DMS153 treated with DMSO at 0.1 percent for 48 hours (cell line): Measurements from ENCODE around the gene CNNM2.
"Not testable (repeated sequence)": the region's sequence is repeated elsewhere in the genome, so short reads cannot be mapped to it uniquely, and the experiment has no call there.

Experiments
- DNase-seq: peaks from one replicate; lab custom pipeline; 2025; ENCODE audit not compliant: unreplicated experiment; lab: John Stamatoyannopoulos, UW

Gene CNNM2

DNA sequence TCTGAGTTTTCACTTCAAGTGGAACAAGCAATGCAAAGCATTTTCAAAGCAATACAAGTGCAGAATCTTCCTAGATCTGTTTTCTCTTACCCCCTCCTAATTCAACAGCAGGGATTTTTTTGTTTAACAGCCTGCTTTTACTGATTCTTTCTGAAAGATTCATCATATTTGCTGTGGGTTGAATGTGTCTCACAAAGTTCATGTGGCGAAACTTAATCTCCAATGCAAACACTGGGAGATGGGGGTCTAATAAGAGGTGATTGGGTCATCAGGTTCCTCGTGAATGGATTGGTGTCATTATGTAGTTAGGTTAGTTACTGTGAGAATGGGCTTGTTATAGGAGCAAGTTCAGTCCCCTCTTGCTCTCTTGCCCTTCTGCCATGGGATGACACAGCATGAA lies 107.6 kb downstream of the CNNM2 start:
- no peak for DNase-seq

DNA sequence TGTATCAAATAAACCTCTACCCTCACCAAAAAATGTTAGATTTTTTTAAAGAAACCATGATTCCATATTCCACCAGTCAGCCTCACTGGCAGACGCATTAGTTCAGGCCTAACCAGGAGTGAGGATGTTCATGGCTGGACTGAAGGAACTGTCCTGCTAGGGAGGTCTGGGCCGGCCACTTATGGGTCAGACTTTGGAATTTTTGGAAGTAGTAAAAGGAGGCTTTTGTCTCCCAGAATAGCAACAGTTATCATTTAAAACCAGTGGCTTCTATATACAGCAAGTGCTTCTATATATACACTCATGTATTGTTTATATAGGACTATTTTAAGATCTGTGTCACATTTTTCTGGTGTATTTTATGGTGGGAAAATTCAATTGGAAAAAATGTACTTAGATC lies 120.5 kb downstream of the CNNM2 start:
- DNase-seq = no peak

GRCh38 chr10:103040418-103040817 lies 122.3 kb downstream of the CNNM2 start:
- DNase-seq = no peak

GRCh38 chr10:103041391-103041790 lies 123.3 kb downstream of the CNNM2 start:
- no peak for DNase-seq

GRCh38 chr10:103042129-103042528 lies 124.0 kb downstream of the CNNM2 start:
- DNase-seq = peak; percentile 92

GRCh38 chr10:103042908-103043307 lies 124.8 kb downstream of the CNNM2 start:
- no peak for DNase-seq

- DNase-seq = no peak
Measured at GRCh38 chr10:103044942-103045489, 126.9 kb downstream of the CNNM2 start.

DNA sequence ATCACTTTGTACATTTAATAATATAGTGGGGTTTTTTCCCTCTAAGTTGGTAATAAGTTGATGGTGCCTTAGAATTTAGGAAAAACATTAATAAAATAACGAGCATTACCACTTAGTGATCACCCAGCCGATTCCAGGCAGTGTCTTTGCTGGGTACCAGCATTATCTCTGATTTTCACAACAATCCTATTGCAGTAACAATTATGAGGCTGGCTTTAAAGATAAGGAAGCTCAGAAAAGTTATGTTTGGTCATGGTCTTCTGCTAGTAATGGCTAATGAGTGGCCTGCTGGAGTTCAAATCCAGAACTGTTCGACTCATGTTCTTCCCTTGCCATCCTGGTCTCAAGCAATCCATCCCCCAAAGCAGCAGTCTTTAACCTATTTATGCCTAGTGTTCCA lies 127.9 kb downstream of the CNNM2 start:
- DNase-seq = no peak

GRCh38 chr10:103047381-103047780 lies 129.3 kb downstream of the CNNM2 start:
- no peak for DNase-seq

GRCh38 chr10:103049237-103049636 lies 131.1 kb downstream of the CNNM2 start:
- DNase-seq = no peak

- no peak for DNase-seq
Measured at GRCh38 chr10:103053659-103054581, 135.8 kb downstream of the CNNM2 start.

GRCh38 chr10:103054621-103055020 lies 136.5 kb downstream of the CNNM2 start:
- DNase-seq = no peak

- DNase-seq = no peak
Measured at GRCh38 chr10:103055105-103055504, 137.0 kb downstream of the CNNM2 start.

DNA sequence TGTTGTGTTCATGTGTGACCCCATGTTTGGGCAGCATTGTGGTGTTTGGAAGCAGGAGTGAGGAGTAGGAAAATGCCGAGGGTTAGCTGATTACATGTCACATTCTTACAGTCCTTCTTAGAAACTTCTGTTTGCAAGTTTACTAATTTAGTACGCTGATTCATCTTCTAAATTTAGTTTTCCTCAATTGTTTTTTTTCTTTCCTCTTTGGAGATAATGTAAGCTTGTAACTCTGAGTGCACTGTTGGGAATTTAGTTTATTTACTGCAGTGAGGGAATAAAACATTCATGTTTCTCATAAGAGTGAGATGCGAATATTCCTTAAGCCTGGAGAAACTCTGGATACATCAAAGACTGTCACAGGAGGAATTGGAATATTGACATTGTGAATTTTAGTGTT lies 139.9 kb downstream of the CNNM2 start:
- DNase-seq = no peak

GRCh38 chr10:103060575-103060974 lies 142.5 kb downstream of the CNNM2 start:
- DNase-seq = no peak

GRCh38 chr10:103062854-103063590 lies 144.9 kb downstream of the CNNM2 start:
- DNase-seq = no peak

DNA sequence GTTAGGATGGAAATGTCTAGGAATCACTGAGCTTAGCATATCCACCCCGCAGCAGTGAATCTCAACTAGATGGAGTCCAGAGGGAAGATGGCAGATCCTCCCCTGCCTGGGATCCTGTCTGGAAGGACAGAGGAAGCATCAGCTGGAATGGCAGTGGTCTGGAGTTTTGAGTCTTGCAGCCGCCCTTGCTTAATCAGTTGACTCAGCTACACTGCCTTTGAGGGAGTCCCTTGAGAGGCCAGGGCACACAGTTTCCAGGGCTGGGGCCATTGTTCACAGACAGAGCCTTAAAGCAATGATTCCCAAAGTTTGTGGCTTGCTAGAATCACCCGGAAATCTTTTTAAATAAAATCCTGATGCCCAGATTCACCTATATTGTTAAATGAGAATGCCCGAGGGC lies 146.9 kb downstream of the CNNM2 start:
- DNase-seq = no peak

DNA sequence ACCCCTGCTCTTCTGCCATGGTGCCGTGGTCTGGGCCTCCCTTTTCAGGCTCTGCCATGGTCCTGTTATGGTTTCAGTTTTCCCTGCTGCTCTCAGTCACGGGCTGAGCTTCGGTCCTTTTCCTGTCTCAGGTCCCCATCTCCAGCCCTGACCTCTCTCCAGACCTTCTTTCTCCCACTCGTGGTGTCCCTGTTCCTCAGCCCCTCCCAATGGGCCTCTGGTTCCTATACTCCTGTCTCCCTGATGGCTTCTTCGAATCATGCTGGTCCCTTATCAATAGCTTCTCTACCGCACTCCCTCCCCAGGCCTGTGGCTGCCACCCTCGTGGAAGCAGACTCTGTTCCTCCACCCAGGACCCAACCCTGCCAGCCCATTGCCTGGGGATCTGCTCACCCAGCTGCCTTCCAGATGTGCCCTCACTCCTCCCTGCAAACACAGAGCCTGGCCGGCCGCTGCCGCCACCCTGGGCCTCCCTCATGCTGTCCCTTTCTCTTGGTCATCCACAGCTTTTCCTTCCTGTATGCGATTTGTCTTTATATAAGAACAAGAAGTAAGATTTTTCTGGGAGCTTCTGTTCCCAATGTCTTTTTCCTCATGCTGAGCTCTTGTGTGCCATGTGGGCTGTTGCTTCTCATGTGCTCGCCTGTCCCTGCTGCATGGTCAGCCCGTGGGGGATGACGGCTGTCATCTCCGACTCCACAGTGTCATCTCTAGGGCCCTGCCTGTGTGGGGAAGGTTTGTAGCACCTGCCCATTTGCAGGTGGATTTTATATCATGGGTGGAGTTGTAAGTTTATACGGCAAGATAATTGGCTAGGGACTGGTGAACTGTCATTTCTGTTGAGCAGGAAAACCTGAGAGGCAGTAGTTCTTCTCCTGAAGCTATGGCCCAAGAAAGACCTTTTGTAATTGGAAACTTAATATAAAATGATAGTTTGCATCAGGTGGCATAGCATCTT lies 148.3 kb downstream of the CNNM2 start:
- DNase-seq = no peak

DNA sequence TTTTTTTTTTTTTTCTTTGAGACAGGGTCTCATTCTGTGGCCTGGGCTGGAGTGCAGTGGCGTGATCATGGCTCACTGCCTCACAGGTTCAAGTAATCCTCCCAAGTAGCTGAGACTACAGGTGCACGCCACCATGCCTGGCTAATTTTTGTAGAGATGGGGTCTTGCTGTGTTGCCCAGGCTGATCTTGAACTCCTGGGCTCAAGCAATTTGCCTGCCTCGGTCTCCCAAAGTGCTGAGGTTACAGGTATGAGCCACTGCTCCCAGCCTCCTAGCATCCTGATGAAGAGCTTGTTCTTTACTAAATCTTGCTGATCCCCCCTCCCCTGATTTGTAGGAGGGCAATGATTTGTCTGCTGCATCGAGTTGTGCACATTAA lies 149.0 kb downstream of the CNNM2 start:
- DNase-seq = not testable (repeated sequence)

DNA sequence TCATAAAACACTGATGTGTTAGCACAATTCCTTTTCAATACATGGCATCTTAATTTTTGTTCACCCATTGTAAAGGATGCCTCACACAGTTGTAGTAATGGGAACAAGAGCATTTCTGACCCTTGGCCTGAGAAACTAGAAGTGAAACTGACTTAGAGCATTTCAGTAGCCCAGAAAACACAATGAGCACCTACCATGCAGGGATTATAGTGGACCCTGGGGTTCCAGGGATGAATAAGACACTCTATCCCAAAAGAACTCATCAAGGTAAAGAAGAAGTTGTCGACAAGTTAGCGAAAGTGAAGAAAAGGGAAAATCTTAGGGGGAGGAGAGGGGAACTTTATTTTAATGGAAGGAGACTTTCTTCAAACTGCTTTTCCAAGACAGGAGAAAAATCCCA lies 149.4 kb downstream of the CNNM2 start:
- no peak for DNase-seq

GRCh38 chr10:103067956-103068355 lies 149.9 kb downstream of the CNNM2 start:
- no peak for DNase-seq
